HuH-7.5 (cell line): Measurements from ENCODE around the gene GABRR2.
"Not testable (repeated sequence)": the region's sequence is repeated elsewhere in the genome, so short reads cannot be mapped to it uniquely, and the experiment has no call there.

Source experiments
- DNase-seq: peaks from one replicate; pipeline ENCODE4 v3.0.0; 2011; ENCODE audit warnings: low spot score

The GABRR2 gene

DNA sequence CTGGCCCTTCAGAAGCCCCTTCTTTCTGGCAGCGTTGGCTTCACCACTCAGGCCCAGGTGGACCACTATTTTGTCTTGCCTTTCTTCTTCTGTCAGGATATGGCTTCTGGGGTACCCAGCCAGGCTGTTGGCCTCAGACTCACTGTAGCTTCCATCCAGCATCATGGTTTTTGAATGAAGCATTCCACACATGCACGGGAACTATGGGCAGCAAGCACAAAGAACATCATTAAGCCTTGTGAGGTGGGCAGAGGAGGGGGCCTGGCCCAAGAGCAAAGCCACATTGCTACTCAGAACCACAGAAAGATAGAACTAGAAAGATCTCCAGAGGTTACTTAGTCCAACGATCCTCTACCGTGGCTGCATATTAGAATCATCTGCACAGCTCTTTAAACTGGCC is 57.3 kb downstream of the GABRR2 start:
- DNase-seq = no peak

DNA sequence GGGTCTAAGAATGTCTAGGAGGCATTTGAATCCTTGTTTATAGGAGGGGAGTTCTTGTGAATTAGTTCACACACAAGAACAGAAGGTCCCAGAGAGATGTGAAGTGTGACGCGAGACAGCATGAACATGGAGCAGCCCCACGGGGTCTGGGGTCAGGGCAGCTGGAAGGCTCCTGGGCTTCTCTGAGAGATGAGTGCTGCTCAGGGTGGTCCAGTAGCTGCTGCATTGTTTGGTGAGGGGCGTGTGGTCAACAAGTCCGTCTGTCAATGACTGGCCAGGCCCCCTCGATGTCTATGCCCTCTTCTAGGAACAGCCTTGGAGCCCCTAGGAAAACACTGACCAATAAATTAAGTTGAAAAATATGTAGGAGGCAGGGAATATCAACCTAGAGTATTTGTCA is 57.8 kb downstream of the GABRR2 start:
- DNase-seq = no peak

DNA sequence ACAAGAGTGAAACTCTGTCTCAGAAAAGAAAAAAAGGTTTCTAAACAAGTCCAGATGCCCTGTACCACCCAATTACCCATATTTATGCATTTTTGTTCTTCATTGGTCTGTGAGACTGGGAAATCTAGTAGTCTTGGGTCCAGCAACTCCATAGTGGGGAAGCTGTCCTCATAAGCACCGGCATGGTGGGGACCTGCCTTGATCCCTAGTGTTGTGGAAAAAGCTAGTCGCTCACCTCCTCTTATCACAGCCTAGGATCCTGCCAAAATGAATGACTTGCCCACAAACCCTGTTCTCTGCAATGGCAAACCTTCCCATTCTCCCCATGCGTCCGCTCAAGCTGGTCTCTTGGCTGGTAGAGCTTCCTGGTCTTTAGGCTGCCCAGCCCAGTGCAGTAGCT is 59.7 kb downstream of the GABRR2 start:
- DNase-seq = no peak

DNA sequence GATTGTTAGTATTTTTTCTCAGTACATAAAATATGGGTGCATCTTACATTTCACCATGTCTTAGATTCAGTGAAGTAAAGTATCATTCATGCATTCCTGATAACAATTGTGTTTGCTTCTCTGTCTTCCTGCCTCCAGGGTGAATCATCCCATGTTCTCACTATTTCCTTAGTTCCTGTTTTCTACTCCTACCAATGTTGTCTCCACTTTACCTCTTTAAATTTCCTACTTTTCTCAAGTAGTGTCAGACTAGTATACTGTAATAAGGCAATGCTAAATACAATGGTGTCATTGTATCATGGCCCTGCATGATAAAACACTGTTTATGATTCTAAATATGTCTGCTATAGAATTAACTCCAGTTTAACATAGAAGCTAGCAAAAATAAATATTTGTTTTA is 60.5 kb downstream of the GABRR2 start:
- DNase-seq = no peak

DNA sequence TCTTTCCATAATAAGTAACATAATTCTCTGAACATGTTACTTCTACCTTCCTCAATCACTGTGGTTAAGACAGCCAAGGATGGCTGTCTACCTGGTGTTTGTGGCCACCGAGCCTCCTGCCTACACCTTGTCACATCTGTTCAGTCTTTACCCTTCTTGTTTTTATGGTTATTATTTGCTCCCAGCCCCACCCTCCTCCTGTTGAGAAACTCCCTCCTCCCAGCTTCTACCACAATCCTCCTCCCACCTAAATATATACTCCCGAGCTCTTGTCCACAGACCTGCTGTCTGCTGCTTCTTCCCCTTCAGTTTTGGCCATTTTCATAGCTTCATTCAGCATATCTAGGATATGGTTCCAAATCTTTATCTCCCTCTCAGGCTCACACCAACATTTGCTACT is 62.2 kb downstream of the GABRR2 start:
- no peak for DNase-seq

DNA sequence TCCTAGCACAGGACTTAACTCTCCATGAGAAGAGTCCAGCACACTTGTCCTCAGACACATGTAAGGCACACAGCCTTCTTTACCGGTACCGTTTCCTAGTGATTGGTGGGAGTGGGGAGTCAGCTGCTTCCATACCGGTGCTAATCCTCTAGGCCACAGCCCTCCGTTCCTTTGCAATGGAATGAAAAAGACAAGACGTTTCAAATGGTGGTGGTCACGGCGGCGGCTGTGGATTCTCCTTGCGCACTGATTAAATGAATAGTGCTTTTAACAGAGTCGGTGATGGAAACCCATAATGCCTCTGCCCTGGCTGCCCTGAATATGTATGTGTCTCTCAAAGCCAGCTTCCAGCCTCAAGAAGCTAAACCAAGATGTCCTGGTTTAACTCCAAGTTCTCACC is 63.1 kb downstream of the GABRR2 start:
- no peak for DNase-seq

DNA sequence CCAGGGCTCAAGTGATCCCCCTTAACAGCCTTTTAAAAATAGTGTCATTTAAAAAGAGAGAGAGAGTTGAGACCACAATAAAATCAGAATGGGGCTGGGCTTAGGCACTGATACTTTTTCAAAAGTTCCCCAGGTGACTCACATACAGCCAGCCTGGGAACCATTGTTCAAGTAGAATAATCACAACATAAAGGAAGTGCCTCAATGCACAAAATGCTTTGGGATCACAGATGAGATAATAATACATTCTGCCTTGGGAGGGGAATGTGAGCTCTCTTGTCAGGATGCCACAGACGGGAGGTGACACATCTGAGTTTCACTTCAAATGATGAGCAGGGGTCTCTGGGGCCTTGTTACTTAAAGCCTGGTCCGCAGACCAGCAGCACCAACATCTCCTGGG is 63.9 kb downstream of the GABRR2 start:
- DNase-seq = no peak

DNA sequence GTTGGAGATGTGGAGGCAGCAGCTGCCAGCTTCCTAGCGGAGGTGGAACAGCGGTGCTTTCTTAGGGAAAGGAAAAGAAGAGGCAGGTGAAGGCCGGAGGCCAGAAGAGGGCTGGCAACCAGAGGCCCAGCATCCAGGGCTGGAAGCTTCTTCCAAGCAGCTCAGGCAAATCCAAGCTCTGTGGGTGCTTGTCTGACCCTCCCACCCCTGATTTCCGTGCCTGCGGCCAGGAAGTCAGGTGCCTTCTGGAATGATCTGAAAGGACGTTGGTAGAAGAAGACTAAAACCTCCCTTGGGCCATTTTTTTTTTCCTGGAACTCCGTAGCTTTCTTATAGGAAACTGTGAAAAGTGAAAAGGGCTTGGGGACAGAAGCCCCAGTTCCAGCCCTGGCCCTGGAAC is 64.9 kb downstream of the GABRR2 start:
- no peak for DNase-seq

DNA sequence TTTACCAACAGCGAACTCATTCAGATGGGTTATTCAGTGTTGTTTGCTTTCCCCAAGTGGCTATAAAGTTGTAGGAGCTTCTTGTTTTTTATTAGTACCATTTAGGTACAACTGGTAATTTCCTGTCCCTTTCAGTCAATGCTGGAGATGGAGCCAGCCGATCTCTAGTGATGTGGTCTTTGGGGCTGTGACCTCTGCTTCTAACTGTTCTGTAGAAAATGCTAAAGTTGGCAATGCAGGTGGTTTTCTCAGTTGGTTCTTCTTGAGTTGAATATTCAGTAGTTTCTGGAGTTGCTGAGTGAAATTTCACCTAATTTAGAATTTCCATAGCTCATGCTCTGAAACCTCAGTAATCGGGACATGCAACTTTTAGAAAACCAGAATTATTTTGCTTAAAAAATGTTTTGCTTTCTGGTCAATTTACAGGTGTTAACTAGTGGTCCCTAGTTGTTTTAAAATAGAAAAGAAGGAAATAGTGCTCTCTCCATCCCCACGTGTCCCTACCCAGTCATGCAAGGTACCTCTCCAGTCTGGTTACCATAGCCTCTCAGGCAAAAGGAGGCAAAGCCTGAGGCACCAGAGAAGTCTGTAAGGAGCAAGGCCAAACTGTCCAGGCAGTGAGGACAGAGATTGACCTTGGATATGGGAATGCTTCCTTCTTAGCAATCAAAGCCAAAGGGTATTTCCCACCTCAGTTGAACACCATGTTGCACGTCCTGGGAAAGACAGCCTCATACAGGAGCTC is 70.7 kb downstream of the GABRR2 start:
- no peak for DNase-seq

DNA sequence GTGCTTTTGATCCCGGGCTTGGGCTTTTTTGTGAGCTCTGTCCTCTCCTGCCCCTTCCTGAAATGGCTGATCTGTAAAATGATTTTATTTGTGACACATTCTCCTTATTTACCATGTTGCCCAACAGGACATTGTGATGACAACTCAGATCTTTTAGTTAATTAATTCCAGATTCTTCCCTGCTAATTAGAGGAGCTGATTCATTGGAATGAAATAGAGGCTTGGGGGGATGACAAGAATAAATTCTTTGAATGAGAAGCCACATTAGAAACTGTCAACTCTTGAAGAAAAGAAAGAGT is 71.8 kb downstream of the GABRR2 start:
- DNase-seq = no peak

DNA sequence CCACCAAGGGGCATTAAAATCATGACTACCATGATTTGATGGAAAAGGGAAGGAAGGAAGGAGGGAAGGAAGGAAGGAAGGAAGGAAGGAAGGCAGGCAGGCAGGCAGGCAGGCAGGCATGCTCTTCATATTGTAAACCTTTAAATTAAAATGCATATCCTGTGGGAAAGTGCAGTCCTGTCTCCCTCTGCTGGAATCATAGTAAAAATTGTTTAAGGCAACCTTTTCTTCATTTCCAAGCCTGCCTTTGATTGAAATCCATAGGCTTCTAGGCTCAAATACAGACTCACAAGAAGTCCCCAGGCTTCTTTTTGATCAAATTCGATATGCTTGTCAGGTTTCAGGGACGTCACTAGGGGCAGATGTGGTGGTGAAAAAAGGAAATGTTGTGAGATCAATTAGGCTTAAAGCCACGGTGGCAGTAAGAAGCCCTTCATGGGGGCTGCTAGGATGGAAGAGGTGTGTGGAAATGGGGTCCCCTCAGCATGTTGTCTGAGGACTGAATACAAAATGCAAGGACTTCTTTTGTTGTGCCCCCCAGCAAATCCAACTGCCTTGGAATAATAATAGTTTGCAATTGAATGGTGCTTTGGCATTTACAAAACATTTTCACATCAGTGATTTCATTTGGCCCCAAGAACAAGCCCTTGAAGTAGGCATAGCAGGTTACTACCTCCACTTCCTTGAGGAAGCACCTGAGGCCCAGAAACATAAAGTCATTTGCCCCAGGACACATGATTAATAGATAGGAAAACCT is 72.3 kb downstream of the GABRR2 start:
- peak; percentile 24 for DNase-seq

DNA sequence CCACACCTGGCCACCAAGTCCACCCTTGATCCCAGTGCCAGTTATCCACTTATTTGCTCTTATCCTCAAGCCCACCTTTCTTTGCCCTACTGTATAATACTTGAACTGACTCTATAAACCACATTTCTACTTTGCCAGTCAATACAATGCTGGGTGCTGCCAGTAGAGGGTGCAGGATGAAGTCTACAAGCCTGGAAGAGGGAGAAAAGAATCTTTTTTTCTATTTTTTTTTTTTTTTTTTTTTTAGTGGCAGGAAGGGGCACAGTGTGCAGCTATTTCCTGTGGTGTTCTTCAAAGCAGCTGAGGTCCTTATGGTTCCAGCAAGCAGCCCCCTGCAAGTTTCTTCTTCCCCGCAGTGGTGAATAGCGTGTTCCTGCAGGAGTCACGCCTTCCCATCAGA is 75.8 kb downstream of the GABRR2 start:
- DNase-seq = peak; percentile 33

DNA sequence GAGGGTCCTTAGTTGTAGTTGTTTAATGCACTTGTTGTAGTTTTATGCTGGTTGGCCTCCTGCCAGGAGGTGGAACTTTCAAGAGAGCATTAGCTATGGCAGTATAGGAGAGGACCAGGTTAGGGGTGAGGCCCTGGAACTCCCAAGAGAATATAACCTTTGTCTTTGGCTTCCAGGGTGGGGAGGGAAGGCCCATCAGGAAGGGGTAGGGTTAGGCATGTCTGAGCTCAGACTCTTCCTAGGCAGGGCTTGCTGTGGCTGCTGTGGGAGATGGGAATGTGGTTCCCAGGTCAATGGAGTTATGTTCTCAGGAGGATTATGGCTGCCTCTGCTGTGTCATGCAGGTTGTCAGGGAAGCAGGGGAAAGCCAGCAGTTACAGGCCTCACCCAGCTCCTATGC is 77.9 kb downstream of the GABRR2 start:
- no peak for DNase-seq

DNA sequence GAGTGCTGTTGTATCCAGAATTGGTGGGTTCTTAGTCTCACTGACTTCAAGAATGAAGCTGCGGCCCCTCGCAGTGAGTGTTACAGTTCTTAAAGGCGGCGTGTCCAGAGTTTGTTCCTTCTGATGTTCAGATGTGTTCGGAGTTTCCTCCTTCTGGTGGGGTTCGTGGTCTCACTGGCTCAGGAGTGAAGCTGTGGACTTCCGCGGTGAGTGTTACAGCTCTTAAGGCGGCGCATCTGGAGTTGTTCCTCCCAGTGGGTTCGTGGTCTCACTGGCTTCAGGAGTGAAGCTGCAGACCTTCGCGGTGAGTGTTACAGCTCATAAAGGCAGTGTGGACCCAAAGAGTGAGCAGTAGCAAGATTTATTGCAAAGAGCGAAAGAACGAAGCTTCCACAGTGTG is 81.5 kb downstream of the GABRR2 start:
- DNase-seq = not testable (repeated sequence)

DNA sequence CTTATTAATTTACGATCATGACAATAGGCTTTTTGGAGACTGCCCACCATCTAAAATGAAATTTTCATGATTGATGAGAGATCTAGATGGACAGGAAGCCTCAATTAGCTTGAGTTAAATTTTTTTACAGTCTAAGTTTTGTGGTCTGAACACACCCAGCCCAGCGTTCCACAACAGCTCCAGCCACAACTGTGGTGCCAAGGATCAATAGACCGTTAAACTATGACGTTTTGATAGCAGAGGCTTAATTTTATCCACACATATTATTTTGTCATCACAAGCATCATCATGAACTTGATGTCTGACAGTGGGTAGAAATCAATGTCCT is 92.4 kb downstream of the GABRR2 start:
- DNase-seq = no peak

DNA sequence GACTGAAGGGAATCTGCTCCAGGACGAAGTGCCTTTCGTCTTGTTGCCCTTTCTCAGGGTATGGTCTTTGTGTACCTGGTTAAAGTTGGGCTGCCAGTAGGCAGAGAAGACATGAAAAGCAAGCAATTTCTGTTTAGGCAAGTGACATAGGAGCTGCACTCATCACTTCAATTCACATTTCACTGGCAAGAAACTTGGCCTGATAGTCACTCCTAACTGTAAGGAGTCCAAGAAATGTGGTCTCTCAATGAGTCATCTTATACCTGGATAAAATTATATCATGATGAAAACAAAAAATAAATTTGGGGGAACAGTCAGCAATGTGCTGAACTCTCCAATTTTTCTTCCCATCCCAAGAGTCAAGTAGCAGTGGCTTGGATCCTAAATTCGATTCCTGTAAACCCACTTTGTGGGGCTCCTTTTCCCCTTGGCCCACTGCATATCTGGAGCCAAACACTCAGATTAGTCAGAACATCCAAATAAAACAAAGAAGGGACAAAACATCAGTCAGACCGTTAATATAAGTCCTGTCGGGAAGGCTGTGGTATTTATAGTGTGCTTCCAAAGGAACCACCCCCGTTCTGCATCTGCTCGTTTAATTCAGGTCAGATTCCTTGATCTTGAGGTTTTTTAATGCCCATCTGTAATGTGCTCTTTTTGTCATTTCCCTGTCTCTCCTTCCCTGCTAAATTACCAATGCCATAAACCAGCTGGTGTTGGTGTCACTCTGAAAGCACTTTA is 93.0 kb downstream of the GABRR2 start:
- no peak for DNase-seq

DNA sequence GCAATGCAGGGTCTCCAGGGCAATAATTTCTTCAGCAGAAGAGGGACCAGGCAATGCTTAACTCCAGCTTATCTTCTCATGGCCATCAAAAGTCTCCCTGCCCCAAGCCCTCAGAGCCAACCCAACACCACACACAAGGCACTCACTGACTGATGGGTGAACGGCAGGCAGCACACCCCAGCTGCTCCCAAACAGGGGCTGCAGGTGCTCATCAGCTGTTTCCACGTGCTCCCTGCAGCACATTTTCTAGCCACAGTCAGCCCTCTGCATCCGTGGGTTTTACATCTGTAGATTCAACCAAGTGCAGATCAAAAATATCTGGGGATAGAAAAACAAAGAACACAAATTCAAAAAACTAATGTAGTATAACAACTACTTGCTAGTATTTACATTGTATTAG is 94.0 kb downstream of the GABRR2 start:
- no peak for DNase-seq

DNA sequence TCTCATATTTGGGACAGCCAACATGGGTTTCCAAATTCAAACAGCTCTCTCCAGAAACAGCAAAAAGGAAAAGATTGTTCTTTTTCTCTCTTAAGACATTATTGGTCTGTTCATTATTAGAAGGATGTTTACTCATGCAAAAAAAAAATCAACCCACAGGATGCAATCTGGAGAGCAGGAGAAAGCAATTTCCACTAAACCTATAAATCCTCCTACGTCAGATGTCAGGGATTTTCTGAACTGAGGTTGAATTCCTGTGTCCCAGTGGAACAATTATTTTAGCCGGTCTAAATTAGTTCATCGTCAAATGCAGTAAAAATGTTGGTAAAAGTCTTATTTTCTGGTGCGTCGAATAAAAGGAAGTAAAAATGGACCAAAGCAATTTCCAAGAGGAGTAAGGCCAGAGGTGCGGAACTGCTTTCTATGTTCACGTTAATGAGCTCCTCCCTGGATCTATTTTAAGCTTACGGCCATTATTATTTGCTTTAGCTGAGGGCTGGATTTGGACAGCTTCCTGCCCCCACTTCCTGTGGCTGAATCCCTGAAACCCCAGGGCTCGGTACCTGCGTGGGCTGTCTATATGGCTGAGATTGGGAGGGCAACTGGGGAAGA is 97.7 kb downstream of the GABRR2 start, which contains the start of gene GABRR1:
Gene GABRR1, minus strand, starts transcription at position 60 of the 612 bp plus-strand sequence. Its CDS starts 36 bp downstream, at position 24.
- DNase-seq = no peak

DNA sequence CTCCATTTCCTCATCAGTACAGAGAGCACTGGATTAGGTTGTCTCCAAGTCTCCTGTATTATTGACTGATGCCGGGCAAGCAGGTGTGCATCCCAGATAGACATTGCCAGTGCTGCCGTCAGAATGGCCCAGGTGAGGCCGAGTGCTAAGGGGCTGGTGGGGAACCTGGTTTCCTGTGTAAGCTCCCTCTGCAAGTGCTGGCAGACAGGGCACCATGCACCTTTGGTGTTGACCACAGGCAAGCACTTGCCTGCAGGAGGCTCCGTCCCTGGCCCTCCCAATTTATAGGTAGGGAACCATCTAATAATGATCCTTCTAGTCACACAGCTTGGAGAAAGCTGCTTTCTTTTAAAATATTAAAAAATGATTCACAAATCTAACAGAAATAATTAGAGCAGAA is 98.7 kb downstream of the GABRR2 start:
- no peak for DNase-seq

DNA sequence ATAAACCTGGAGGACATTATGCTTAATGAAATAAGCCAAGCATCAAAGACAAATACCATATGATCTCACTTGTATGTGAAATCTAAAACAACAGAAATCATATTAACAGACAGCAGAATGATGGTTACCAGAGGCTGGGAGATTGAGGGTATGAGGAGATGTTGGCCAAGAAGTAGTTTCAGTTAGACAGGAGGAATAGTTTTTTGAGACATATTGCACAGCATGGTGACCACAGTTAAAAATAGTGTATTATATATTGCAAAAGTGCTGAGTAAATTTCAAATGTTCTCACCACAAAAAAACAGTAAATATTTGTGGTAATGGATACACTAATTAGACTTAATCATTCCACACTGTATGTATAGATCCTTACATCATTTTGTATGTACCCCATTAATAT is 99.7 kb downstream of the GABRR2 start:
- no peak for DNase-seq

DNA sequence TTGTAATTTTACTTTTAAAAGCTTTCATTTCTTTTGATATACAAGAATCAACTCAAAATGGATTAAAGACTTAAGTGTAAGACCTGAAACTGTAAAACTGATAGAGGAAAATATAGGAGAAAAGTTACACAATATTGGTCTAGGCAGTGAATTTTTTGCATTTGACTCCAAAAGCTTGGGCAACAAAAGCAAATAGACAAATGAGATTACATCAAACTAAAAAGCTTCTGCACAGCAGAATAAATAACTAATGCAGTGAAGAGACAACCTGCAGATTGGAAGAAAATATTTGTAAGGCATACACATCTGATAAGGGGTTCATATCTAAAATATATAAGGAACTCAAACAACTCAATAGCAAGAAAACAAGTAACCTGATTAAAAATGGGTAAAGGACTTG is 100.9 kb downstream of the GABRR2 start:
- no peak for DNase-seq

DNA sequence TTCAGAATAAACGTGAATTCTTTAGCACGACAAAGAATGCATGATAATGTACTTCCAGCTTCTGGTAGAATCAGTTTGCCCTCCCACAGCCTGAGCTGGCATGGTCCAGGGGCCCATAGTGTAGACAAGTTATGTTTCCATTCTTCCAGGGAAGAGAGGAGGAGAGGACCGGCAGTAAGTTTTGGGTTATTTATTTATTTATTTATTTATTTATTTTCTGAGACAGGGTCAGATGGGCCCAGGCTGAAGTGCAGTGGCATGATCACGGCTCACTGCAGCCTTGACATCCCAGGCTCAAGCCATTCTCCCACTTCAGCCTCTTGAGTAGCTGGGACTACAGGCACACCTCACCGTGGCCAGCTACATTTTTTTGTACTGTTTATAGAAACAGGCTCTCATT is 102.6 kb downstream of the GABRR2 start:
- no peak for DNase-seq

DNA sequence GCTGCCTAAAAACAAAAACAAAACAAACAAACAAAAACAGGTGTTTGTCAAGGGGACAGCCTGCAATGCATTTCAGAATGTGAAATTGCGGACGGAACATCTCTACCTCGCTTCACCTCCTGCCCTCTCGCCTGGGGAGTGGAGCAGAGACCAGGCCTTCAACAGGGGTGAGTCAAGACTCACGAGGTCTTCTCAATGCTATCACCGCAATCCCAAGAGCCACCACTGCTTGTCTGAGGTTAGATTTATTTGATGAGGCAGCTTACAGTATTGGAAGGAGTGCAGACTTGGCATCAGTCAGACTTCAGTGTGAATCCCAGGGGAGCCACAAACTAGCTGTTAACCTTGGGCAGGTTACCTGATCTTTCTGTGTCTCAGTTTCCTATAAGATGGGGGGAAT is 105.6 kb downstream of the GABRR2 start:
- no peak for DNase-seq
